ENCODE measurements around the gene POLD3.
"Not testable (repeated sequence)": the region's sequence is repeated elsewhere in the genome, so short reads cannot be mapped to it uniquely, and the experiment has no call there.

POLD3 gene

DNA sequence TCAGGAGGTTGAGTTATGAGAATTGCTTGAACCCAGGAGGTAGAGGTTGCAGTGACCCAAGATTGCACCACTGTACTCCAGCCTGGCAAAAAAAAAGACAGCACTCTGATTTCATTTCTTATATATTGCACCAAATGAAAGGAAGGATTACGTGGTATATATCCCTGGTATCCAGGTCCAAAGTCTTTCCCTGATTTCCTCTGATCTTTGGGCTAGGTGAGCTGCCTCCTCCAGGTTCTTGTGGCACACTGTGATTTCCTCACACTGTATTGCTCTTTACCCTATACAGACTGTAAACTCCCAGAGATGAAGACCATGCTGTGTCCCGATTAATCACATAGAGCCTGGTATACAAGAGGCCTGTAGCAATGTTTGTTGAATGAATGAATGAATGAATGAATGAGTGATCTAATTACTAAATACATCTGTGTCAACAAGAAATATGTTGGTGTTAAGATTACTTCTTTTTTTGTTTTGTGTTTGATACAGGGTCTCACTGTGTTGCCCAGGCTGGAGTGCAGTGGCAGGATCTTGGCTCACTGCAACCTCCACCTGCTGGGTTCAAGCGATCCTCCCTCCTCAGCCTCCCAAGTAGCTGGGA is 9.3 kb upstream of the POLD3 start:
- DNase-seq, result no peak

DNA sequence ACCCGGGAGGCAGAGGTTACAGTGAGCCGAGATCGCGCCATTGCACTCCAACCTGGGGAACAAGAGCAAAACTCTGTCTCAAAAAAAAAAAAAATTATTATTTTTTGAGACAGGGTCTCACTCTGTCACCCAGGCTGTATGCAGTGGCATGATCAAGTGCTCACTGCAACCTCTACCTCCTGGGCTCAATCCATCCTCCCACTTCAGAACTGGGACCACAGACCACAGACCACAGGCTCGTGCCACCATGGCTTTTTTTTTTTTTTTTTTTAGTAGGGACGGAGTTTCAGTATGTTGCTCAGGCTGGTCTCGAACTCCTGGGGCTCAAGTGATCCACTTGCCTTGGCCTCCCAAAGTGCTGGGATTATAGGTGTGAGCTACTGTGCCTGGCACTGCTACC is 1.9 kb upstream of the POLD3 start:
- DNase-seq, result not testable (repeated sequence)

GRCh38 chr11:74592063-74592440 is 330 bp upstream of the POLD3 start:
- DNase-seq, result no peak

DNA sequence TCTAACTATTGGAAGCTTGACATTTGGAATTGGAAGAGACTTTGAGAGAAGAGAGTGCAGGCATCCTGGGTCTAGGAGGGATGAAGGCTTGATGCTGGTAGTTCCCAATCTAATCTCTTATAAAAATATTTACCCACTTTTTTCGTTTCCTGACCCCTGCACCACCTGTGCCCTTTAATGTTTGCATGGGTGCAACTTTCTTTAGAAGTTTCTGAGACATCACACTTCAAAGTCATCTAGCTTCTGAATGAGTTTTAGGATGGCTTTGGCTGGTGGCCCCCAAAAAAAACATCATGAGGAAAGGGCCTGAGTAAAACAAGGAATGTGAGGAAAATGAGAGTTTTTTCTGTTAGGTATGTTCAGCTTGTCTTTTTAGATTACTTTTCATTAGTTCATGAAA is 1.1 kb downstream of the POLD3 start:
- no peak for DNase-seq

- DNase-seq, result no peak
Measured at GRCh38 chr11:74602637-74603556, 10.5 kb downstream of the POLD3 start.

- DNase-seq, result no peak
Measured at GRCh38 chr11:74603845-74604244, 11.5 kb downstream of the POLD3 start.

DNA sequence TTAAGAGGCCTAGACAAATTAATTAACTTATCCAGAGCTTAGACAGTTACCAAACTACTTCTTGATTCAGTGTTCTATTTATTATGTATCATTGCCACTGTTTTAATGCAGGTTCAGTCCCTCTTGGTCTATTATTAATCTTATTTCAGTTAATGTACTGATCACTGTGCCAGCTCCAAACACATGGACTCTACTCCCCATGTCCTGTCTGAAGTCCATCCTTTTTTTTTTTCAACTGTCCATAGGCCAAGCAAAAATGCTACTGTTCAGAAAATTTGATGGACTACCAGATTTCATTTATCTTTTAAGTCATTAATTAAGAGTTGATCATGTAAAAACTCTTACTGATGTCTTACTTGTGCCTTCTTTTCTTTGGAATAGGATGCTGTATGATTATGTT is 11.9 kb downstream of the POLD3 start:
- DNase-seq, result no peak

GRCh38 chr11:74605403-74605802 is 13.0 kb downstream of the POLD3 start:
- no peak for DNase-seq

DNA sequence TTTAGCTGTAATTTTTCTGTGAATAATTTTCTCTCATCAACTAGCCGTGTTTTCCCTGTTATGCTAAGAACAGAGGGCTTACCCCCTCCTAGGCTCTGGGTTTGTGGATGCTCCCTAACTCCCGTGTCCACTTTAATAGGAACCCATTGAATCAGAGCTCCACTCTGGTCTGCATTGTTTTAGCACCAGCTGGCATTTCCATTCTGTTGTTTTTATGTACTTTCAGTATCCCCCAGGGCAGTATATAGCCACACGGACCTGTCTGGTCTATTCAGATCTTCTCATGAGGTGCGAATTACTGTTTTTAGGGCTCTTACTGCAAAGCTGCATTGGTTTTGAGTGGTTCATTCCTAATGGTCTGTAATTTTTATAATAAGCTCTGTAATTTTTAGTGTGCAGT is 16.0 kb downstream of the POLD3 start:
- no peak for DNase-seq

DNA sequence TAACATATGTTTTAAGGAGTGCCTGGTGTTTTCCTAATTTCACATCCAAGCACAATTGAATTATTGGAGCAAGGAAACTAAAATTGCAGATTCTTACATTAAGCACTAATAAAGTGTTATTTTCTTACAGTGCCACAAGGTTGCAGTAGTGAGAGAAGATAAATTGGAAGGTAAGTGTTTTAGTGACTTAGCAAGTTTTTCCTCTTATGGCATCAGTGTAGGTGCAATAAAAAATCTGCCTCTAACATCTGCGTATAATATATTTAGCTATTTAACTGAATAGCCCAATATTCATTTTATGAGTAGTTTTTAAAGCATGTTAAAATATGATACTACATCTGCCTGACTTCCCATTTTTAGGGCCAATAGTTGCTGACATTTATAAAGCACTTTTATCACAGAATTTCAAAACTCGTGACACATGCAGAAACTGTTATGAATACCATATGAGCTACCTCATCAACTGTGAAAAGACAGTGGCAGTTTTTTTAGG is 19.0 kb downstream of the POLD3 start:
- no peak for DNase-seq

- no peak for DNase-seq
Measured at GRCh38 chr11:74612877-74613276, 20.5 kb downstream of the POLD3 start.

DNA sequence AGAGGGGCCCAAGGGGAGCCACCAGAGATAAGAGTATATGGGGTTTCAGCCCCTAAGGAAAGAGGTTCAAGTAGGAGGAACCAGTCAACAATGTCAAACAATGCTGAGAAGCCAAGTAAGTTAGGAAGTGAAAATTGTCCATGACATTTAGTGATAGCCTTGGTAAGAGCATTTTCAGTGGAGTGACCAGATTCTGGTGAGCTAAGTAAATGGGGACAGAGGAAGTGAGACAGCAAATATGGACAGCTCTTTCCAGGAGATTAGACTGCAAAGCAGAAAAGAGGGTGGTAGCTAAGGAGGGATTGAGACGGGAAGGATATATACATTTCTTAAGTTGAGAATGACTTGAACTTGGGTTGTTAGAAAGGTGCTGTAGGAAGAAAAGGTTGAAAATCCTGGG is 22.9 kb downstream of the POLD3 start:
- DNase-seq, result no peak

- no peak for DNase-seq
Measured at GRCh38 chr11:74615988-74616387, 23.6 kb downstream of the POLD3 start.

GRCh38 chr11:74620531-74620930 is 28.1 kb downstream of the POLD3 start:
- DNase-seq, result no peak

DNA sequence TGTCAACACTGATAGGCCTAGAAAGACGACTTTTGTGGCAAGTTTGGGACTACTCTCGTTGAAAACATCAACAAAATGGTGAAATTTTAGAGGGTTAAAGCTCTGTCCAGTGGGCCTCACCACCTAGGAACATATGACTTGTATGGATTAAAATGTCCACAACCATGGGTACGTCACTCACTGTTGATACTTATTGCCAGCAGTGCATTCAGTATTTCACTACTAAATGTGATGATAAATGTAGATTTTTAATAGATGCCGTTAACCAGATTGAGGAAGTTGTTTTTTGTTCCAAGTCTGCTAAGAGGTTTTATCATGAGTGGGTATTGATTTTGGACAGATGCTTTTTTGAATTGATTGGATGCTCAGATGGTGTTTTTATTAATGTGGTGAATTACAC is 33.7 kb downstream of the POLD3 start:
- no peak for DNase-seq

DNA sequence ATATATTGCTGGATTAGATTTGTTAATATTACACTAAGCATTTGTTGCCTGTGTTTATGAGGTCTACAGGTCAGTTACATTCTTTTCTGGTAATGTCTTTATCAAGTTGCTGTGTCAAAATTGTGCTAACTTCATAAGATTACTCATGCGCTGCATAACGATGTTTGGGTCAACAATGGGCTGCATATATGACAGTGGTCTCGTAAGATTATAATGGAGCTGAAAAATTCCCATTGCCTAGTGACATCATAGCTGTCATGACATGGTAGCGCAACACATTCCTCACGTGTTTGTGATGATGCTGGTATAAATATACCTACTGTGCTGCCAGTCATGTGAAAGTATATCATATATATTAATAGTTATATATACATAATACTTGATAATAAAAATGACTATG is 34.2 kb downstream of the POLD3 start:
- no peak for DNase-seq

DNA sequence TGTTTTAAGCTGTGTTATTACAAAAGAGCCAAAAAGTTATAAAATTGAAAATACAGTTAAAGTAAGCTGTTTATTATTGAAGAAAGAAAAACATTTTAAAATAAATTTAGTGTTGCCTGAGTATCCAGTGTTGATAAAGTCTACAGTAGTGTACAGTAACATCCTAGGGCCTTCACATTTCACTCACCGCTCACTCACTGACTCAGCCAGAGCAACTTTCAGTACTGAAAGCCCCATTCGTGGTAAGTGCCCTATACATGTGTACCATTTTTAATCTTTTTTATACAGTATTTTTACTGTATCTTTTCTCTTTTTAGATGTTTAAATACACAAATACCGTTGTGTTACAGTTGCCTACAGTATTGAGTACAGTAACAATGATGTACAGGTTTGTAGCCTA is 35.0 kb downstream of the POLD3 start:
- no peak for DNase-seq

GRCh38 chr11:74630043-74630442 is 37.7 kb downstream of the POLD3 start:
- DNase-seq, result no peak

- no peak for DNase-seq
Measured at GRCh38 chr11:74633406-74634393, 41.3 kb downstream of the POLD3 start.

DNA sequence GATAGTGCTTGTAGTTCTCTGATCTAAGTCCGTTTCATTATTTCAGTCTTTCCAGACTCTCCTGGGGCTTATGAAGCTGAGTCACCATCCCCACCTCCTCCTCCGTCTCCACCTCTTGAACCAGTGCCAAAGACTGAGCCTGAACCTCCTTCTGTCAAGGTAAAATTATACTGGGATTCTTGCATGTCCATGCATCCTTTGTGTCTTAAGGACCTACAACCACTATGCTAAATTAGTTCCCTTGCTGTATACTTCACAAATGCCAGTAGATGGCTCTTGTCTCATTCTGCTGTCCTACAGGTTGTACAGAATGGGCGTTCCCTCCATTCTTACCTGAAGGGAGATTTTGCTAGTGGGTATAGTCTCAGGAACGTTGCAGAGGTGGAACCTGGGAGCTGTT is 42.2 kb downstream of the POLD3 start:
- no peak for DNase-seq

DNA sequence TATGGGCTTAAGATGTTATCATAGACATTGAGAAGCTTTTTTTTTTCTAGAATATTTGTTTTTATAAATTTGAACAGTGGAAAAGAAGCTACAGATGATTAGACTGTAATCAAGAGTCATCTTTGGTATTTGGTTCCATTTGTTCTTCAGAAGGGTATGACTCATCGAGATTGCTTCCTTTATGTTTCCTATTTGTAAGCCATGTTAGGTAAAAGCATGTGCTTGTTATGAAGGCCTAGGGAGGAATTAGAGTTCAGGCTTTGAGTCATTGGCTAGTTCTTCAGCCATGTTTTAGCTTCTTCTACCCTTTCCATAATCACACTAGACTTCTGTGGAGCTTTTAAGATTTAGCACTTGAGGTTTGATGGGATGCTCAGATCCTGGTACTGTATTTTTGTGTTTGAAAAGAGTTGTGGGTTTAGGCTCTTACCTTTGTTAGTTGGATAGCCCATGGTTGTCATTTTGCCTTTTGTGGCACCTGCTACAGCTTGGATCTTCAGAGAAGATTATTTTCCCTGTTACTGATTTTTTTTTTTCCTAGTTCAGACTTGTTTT is 44.3 kb downstream of the POLD3 start:
- DNase-seq, result no peak

DNA sequence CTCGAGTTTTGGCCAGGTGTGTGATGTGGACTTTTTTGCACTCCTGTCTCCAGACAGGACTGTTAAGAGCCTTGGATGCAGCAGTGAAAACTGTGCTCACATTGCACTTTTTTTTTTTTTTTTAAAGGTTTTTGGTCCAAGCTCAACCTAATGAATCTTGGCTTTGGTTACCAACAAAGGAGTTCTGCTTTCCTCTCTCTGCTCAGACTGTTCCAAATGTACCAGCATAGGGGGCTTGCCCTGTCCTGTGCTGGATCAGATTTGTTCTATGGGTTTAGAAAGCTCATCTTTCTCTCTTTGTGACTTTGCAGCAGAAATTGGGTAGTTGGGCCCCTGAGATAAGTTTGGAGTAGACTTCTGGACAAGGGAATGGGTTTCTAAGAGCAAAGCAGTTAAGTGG is 45.3 kb downstream of the POLD3 start:
- no peak for DNase-seq

- no peak for DNase-seq
Measured at GRCh38 chr11:74638869-74639268, 46.5 kb downstream of the POLD3 start.

Measured in NCI-H2171 (cell line).